OCI-LY7 (cell line): ENCODE measurements around the gene ZBED4. TPM values are rescaled to one million over a fixed set of nuclear protein-coding genes. Genes with fewer than 3 reads are reported as not detected.

Experiments
- BruUV-seq: library from RNA; stranded (reverse); fragments of 400-500 nt; replicated peaks from 2 replicates; lab custom pipeline; 2021; lab: Mats Ljungman, UMichigan
- CTCF ChIA-PET: fragments of 300-600 bp; sonication (Branson Sonifier 250); formaldehyde crosslinking; loops from one replicate; lab custom pipeline; 2022; ENCODE audit warnings: antibody characterized with exemption; ENCODE audit not compliant: unreplicated experiment; lab: Charles Lee
- POLR2A ChIA-PET: fragments of 300-600 bp; sonication (Branson Sonifier 250); formaldehyde crosslinking; loops from one replicate; lab custom pipeline; 2022; ENCODE audit warnings: antibody characterized with exemption; lab: Charles Lee
- DNase-seq: peaks from one replicate; pipeline ENCODE4 v3.0.0-alpha.2; 2015; ENCODE audit warnings: low spot score
- H2AFZ ChIP-seq: fragments of 200-600 bp; sonication (generic), shearing (Covaris generic); 2 replicates; pipeline ENCODE4 v1.6.1; 2014; ENCODE audit warnings: mild to moderate bottlenecking, antibody characterized with exemption, low read length, moderate library complexity
- H3K27ac ChIP-seq: fragments of 200-600 bp; sonication (generic); 2 replicates; pipeline ENCODE4 v1.5.1; 2014; ENCODE audit warnings: mixed run types, low read depth, mild to moderate bottlenecking, moderate library complexity, low read length, inconsistent platforms; ENCODE audit not compliant: poor library complexity, severe bottlenecking
- H3K36me3 ChIP-seq: fragments of 200-600 bp; sonication (generic); 2 replicates; pipeline ENCODE4 v1.6.1; 2014; ENCODE audit warnings: mild to moderate bottlenecking, antibody characterized with exemption, low read length, moderate library complexity, mixed read lengths; ENCODE audit not compliant: insufficient read depth
- H3K4me1 ChIP-seq: fragments of 200-600 bp; sonication (generic); 2 replicates; pipeline ENCODE4 v1.5.1; 2014; ENCODE audit warnings: mild to moderate bottlenecking, low read length; ENCODE audit not compliant: insufficient read depth, poor library complexity, severe bottlenecking
- H3K4me2 ChIP-seq: fragments of 200-600 bp; sonication (generic); 2 replicates; pipeline ENCODE4 v1.6.1; 2014; ENCODE audit warnings: mild to moderate bottlenecking, low read length
- H3K4me3 ChIP-seq: fragments of 200-600 bp; sonication (generic); 2 replicates; pipeline ENCODE4 v1.5.1; 2014; ENCODE audit warnings: mild to moderate bottlenecking, low read depth, low read length; ENCODE audit not compliant: poor library complexity, severe bottlenecking
- H3K79me2 ChIP-seq: fragments of 200-600 bp; sonication (generic); 2 replicates; pipeline ENCODE4 v1.6.1; 2016; ENCODE audit warnings: low read depth, mild to moderate bottlenecking, low read length, moderate library complexity, mixed read lengths; ENCODE audit not compliant: insufficient read depth
- H3K9me2 ChIP-seq: fragments of 200-600 bp; sonication (generic); 2 replicates; pipeline ENCODE4 v1.6.1; 2016; ENCODE audit warnings: mild to moderate bottlenecking, low read length, mixed read lengths; ENCODE audit not compliant: insufficient read depth
- H3K9me3 ChIP-seq: fragments of 200-600 bp; sonication (generic); 2 replicates; pipeline ENCODE4 v1.6.1; 2014; ENCODE audit warnings: mild to moderate bottlenecking, mixed run types, low read length, mixed read lengths
- H4K20me1 ChIP-seq: fragments of 200-600 bp; sonication (generic); 2 replicates; pipeline ENCODE4 v1.6.1; 2014; ENCODE audit warnings: mild to moderate bottlenecking, antibody characterized with exemption, low read length, moderate library complexity, mixed read lengths; ENCODE audit not compliant: insufficient read depth
- EZH2phosphoT487 ChIP-seq: fragments of 200-600 bp; sonication (generic); IDR thresholded peaks from 2 replicates; pipeline ENCODE4 v1.6.1; 2018; ENCODE audit warnings: low read depth, borderline replicate concordance, mild to moderate bottlenecking, mixed run types, antibody characterized with exemption, low read length, moderate library complexity, mixed read lengths
- intact Hi-C: fragments of 100-400 bp; cut with micrococcal nuclease; formaldehyde crosslinking; loops from one replicate; pipeline ENCODE4 v1.10.0; 2022; ENCODE audit not compliant: unreplicated experiment
- total RNA-seq, 2 experiments: library from RNA; depleted of rRNA in 1 of 2; stranded (reverse); fragments of >200 nt in 1 of 2; shearing (Covaris generic) in 1 of 2; gene quantifications; 2 replicates each; pipeline ENCODE4 v1.2.3, GENCODE V29; 2014 to 2022
- TF ChIP-seq, protein P1 (sequence below): fragments of 200-600 bp; sonication (generic); conservative IDR thresholded peaks from 2 replicates; pipeline ENCODE4 v1.5.1; 2014; ENCODE audit warnings: mild to moderate bottlenecking, antibody characterized with exemption, low read length, moderate library complexity, mixed read lengths

Gene ZBED4
- total RNA-seq, 2 experiments from 2014 or later = 30.4 to 31.6 TPM

DNA sequence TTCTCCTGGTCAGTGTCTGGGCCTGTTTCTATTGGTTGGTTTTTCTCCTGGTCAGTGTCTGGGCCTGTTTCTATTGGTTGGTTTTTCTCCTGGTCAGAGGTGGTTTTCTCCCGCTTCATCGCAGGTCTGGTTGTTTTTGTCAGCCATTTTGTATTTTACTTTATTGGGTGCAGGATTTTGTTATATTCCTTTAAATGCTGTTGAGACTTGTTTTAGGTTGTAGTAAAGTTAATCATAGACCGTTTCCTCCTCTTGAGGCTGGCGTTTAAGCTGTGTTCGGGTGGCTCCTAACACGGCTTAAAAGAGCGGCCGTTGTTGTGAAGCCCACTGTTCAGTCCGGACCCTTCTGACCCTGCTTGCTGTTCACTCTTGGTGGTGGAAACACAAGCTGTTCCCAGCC lies 26.2 kb downstream of the ZBED4 start:
- Histone ChIP-seq H3K79me2 (peaks cover 55% of the 10 kb centered on the region; the same call in 1 of the 2 replicates), H3K4me2 (no peak overlapping the region), H3K4me3 (no peak overlapping the region), H2AFZ (no peak overlapping the region), H3K9me2 (no peaks in the 10 kb centered on the region), H3K36me3 (peaks cover 56% of the 10 kb centered on the region), H4K20me1 (no peaks in the 10 kb centered on the region), H3K27ac (no peak overlapping the region), H3K4me1 (no peaks in the 10 kb centered on the region), H3K9me3 (no peaks in the 10 kb centered on the region)
- CTCF ChIA-PET = no interaction called here
- POLR2A ChIA-PET = no interaction called here
- intact Hi-C loops = no loop called here
- BruUV-seq = no TSS peak
- no peak for DNase-seq
- TF ChIP-seq EZH2phosphoT487 = no peak
- TF ChIP-seq, protein P1, sequence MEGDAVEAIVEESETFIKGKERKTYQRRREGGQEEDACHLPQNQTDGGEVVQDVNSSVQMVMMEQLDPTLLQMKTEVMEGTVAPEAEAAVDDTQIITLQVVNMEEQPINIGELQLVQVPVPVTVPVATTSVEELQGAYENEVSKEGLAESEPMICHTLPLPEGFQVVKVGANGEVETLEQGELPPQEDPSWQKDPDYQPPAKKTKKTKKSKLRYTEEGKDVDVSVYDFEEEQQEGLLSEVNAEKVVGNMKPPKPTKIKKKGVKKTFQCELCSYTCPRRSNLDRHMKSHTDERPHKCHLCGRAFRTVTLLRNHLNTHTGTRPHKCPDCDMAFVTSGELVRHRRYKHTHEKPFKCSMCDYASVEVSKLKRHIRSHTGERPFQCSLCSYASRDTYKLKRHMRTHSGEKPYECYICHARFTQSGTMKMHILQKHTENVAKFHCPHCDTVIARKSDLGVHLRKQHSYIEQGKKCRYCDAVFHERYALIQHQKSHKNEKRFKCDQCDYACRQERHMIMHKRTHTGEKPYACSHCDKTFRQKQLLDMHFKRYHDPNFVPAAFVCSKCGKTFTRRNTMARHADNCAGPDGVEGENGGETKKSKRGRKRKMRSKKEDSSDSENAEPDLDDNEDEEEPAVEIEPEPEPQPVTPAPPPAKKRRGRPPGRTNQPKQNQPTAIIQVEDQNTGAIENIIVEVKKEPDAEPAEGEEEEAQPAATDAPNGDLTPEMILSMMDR = no peak

DNA sequence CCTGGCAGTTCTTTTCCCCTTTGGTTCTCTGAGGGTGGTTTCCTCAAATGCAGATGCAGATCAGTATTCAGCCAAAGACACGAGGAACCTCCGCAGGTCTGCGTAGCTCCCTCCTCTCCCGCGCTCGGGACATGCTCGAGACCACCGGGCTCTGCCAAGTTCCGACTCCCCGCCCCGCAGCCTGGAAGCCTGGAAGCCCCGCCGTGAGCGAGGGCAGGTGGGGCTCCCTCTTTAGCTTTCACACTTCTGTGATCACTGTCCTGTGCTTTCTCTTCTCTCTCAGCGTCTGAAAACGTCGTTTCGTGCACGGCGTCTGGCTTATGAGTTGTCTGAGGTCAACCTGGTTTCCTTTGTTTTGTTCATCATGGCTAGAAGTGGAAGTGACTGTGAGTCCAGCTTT lies 26.6 kb downstream of the ZBED4 start:
- Histone ChIP-seq H3K36me3 (peaks cover 56% of the 10 kb centered on the region), H3K9me3 (no peaks in the 10 kb centered on the region), H3K4me3 (no peak overlapping the region), H3K27ac (no peak overlapping the region), H3K4me1 (no peaks in the 10 kb centered on the region), H3K9me2 (no peaks in the 10 kb centered on the region), H2AFZ (no peak overlapping the region), H3K4me2 (no peak overlapping the region), H3K79me2 (peaks cover 51% of the 10 kb centered on the region; the same call in 1 of the 2 replicates), H4K20me1 (no peaks in the 10 kb centered on the region)
- CTCF ChIA-PET = no interaction called here
- no TSS peak for BruUV-seq
- intact Hi-C loops = no loop called here
- POLR2A ChIA-PET = no interaction called here
- TF ChIP-seq EZH2phosphoT487 = no peak
- TF ChIP-seq, protein P1 = no peak
- DNase-seq = no peak

DNA sequence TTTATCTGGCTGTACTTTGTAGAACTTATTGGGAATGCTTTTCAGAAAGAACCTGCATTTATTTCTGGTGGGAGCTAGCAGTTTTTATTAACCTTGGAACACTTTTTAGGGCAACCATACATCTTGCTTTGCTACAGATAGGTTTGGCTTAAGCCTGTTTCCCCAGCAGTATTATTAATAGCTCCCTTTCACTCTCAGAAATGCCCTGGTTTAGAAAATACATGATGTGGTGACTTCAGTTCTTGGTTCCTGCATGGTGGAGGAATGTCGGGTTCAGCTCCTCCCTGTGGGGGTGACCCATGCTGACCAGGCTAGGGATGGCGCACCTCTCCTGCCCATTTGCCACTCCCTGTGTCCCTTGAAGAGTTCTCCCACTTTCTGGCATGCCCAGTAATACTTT lies 28.2 kb downstream of the ZBED4 start:
- BruUV-seq = no TSS peak
- H4K20me1 ChIP-seq = no peaks in the 10 kb centered on the region
- DNase-seq = no peak
- no peak overlapping the region for H2AFZ ChIP-seq
- no peak for TF ChIP-seq EZH2phosphoT487
- TF ChIP-seq, protein P1 = no peak
- H3K36me3 ChIP-seq = peaks cover 60% of the 10 kb centered on the region
- no peaks in the 10 kb centered on the region for H3K4me1 ChIP-seq
- no peak overlapping the region for H3K4me3 ChIP-seq
- intact Hi-C loops = no loop called here
- peaks cover 35% of the 10 kb centered on the region; the same call in 1 of the 2 replicates for H3K79me2 ChIP-seq
- H3K4me2 ChIP-seq = no peak overlapping the region
- H3K9me2 ChIP-seq = no peaks in the 10 kb centered on the region
- no peak overlapping the region for H3K27ac ChIP-seq
- CTCF ChIA-PET = no interaction called here
- H3K9me3 ChIP-seq = no peaks in the 10 kb centered on the region
- POLR2A ChIA-PET = interaction anchor here (1.1 kb wide), 1 partner anchor 11 kb away, joined by 3 read pairs; no protein-coding TSS in a partner anchor
